ENCODE results near the gene NRL. TPM values are rescaled to one million over a fixed set of nuclear protein-coding genes. Genes with fewer than 3 reads are reported as not detected.

The NRL gene
- total RNA-seq, 3 donors from 2014 or later (not counting 1 experiment from before 2014, with no cell fraction given): 0.78 to 3.3 (median 2.8) TPM

DNA sequence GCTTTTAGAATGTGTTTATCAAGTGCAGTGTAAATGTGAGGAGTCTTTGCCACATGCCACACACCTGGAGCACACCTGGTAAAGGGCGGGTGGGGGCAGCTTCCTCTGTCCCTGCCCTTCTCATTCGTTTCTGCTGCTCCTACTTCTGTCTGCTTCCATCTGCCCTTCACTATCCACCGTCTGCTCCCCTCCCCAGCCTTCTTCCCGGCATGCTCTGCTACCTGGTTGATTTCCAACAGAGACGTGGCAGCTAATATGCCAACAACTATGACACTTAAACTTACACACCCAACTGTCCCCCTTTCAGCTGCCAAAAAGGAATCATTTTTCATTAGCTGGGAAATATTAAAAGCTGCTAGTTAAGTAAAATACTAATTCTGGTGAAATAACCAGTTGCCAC lies 72.0 kb downstream of the NRL start:
- no peaks in the 10 kb centered on the region for H3K4me1 ChIP-seq (ENCODE audit: control insufficient read depth, insufficient read depth, low read length)
- Mint-ChIP-seq H3K4me3 (no peak overlapping the region), H3K9me3 (no peaks in the 10 kb centered on the region), H3K36me3 (no peaks in the 10 kb centered on the region), H3K27ac (no peak overlapping the region), H3K4me1 (peaks cover 0 to 12% of the 10 kb centered on the region in 2 donors), H3K27me3 (ENCODE audit: low read depth in 2 of 2) (peaks cover 0 to 3% of the 10 kb centered on the region in 2 donors)
- DNase-seq (no peak), ATAC-seq (no peak)
- H3K4me3 ChIP-seq (ENCODE audit: low read length): no peak overlapping the region
- no peaks in the 10 kb centered on the region for H3K27me3 ChIP-seq (ENCODE audit: control insufficient read depth, insufficient read depth, low read length)
- WGBS (ENCODE audit: insufficient coverage): 77% methylated on average over 5 of the region's 5 CpGs
- H3K36me3 ChIP-seq (ENCODE audit: control insufficient read depth, insufficient read depth, low read length): no peaks in the 10 kb centered on the region
- intact Hi-C loops (cut with micrococcal nuclease): no loop called here
- no peaks in the 10 kb centered on the region for H3K9me3 ChIP-seq (ENCODE audit: control insufficient read depth, insufficient read depth, low read length)
- no peak for TF ChIP-seq CTCF (IDR thresholded peaks at IDR 0.05)
- H3K27ac ChIP-seq (ENCODE audit: low read length): no peak overlapping the region

GRCh38 chr14:24040692-24041091 lies 74.1 kb downstream of the NRL start:
- H3K4me3 Mint-ChIP-seq: no peak overlapping the region
- H3K4me1 Mint-ChIP-seq: peaks cover 9 to 22% of the 10 kb centered on the region in 2 donors
- Histone ChIP-seq H3K36me3 (ENCODE audit: control insufficient read depth, insufficient read depth, low read length) (no peaks in the 10 kb centered on the region), H3K4me3 (ENCODE audit: low read length) (no peak overlapping the region), H3K27ac (ENCODE audit: low read length) (no peak overlapping the region), H3K4me1 (ENCODE audit: control insufficient read depth, insufficient read depth, low read length) (peaks cover 4% of the 10 kb centered on the region), H3K27me3 (ENCODE audit: control insufficient read depth, insufficient read depth, low read length) (no peaks in the 10 kb centered on the region), H3K9me3 (ENCODE audit: control insufficient read depth, insufficient read depth, low read length) (no peaks in the 10 kb centered on the region)
- H3K9me3 Mint-ChIP-seq: no peaks in the 10 kb centered on the region
- peaks cover 0 to 3% of the 10 kb centered on the region in 2 donors for H3K27me3 Mint-ChIP-seq (ENCODE audit: low read depth in 2 of 2)
- no peak overlapping the region for H3K27ac Mint-ChIP-seq
- no peak for ATAC-seq
- H3K36me3 Mint-ChIP-seq: no peaks in the 10 kb centered on the region
- DNase-seq: no peak
- WGBS (ENCODE audit: insufficient coverage): 85% methylated on average over 2 of the region's 2 CpGs
- intact Hi-C loops (cut with micrococcal nuclease): no loop called here
- no peak for TF ChIP-seq CTCF (IDR thresholded peaks at IDR 0.05)

DNA sequence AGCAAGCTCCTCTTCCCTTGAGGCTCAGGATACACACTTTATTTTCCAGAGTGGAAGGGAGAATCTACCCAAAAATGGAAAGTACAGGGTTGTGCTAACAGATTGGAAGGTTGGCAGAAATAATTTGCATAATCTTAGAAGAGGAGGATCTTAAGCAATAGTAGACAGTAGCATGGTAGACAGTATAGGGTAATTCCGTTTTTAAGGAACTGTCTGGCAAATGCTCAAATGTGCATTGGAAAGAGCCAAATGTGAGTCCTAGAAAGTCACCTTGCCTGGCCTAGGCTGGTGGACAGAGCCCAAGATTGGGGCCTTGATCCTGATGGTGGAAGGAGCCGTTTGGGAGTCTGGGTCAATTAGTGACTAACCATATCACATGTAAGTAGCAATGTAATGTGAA lies 76.1 kb downstream of the NRL start:
- H3K36me3 ChIP-seq (ENCODE audit: control insufficient read depth, insufficient read depth, low read length): no peaks in the 10 kb centered on the region
- no peaks in the 10 kb centered on the region for H3K36me3 Mint-ChIP-seq
- no peaks in the 10 kb centered on the region for H3K9me3 ChIP-seq (ENCODE audit: control insufficient read depth, insufficient read depth, low read length)
- peaks cover 0 to 3% of the 10 kb centered on the region in 2 donors for H3K27me3 Mint-ChIP-seq (ENCODE audit: low read depth in 2 of 2)
- H3K4me1 ChIP-seq (ENCODE audit: control insufficient read depth, insufficient read depth, low read length): peaks cover 4% of the 10 kb centered on the region
- no peak overlapping the region for H3K4me3 ChIP-seq (ENCODE audit: low read length)
- no peaks in the 10 kb centered on the region for H3K9me3 Mint-ChIP-seq
- no peak overlapping the region for H3K4me3 Mint-ChIP-seq
- intact Hi-C loops (cut with micrococcal nuclease): no loop called here
- peaks cover 9 to 19% of the 10 kb centered on the region in 2 donors for H3K4me1 Mint-ChIP-seq
- no peak overlapping the region for H3K27ac ChIP-seq (ENCODE audit: low read length)
- DNase-seq (no peak), ATAC-seq (no peak)
- H3K27me3 ChIP-seq (ENCODE audit: control insufficient read depth, insufficient read depth, low read length): no peaks in the 10 kb centered on the region
- H3K27ac Mint-ChIP-seq: no peak overlapping the region
- TF ChIP-seq CTCF (IDR thresholded peaks at IDR 0.05): no peak
- WGBS (ENCODE audit: insufficient coverage): 91% methylated on average over 2 of the region's 2 CpGs

- intact Hi-C loops (cut with micrococcal nuclease): no loop called here
- Mint-ChIP-seq H3K4me3 (no peak overlapping the region), H3K36me3 (no peaks in the 10 kb centered on the region), H3K9me3 (no peaks in the 10 kb centered on the region), H3K27ac (no peak overlapping the region), H3K4me1 (peaks cover 9 to 19% of the 10 kb centered on the region in 2 donors), H3K27me3 (ENCODE audit: low read depth in 2 of 2) (peaks cover 0 to under 1% of the 10 kb centered on the region in 2 donors)
- Histone ChIP-seq H3K36me3 (ENCODE audit: control insufficient read depth, insufficient read depth, low read length) (no peaks in the 10 kb centered on the region), H3K4me1 (ENCODE audit: control insufficient read depth, insufficient read depth, low read length) (peaks cover 4% of the 10 kb centered on the region), H3K27ac (ENCODE audit: low read length) (no peak overlapping the region), H3K4me3 (ENCODE audit: low read length) (no peak overlapping the region), H3K27me3 (ENCODE audit: control insufficient read depth, insufficient read depth, low read length) (no peaks in the 10 kb centered on the region), H3K9me3 (ENCODE audit: control insufficient read depth, insufficient read depth, low read length) (peaks cover 4% of the 10 kb centered on the region)
- ATAC-seq: no peak
- peak in 1 of 2 donors; percentile 1 for DNase-seq
- WGBS (ENCODE audit: insufficient coverage): 92% methylated on average over 14 of the region's 14 CpGs
- TF ChIP-seq CTCF (IDR thresholded peaks at IDR 0.05): no peak
Measured at GRCh38 chr14:24037658-24038037, 77.1 kb downstream of the NRL start.

Data from natural killer cell (primary cell).